ENCODE measurements around the gene ZNF10. TPM values are rescaled to one million over a fixed set of nuclear protein-coding genes. Genes with fewer than 3 reads are reported as not detected.

ZNF10 gene
- total and polyA plus RNA-seq, 2 of the 8 experiments (the other 6 are each of a cell fraction or from before 2014, with no cell fraction given) = 5.2 to 11.9 TPM

DNA sequence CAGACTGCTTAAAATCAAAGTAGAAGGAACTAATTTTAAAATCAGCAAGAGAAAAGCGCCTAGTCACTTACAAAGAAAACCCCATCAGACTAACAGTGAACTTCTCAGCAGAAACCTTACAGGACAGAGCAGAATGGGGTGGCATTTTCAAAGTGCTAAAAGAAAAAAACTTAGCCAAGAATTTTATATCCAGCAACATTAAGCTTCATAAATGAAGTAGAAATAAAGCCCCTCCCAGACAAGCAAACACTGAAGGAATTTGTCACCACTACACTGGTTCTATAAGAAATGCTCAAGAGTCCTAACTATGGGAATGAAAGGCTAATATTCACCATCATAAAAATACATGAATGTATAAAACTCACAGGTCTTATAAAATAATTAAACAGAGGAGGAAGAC lies 44.5 kb downstream of the ZNF10 start:
- no peak for DNase-seq (ENCODE audit: low read depth in 1 of 2, low spot score in 2 of 2)
- Histone ChIP-seq H2BK12ac (ENCODE audit: low read depth, low read length) (no peak overlapping the region), H2BK5ac (ENCODE audit: low read depth, low read length) (no peak overlapping the region), H3K4me2 (ENCODE audit: insufficient read depth in 1 of 2, low read depth in 2 of 2, low read length in 2 of 2) (no peak overlapping the region), H3K14ac (ENCODE audit: insufficient read length) (no peak overlapping the region), H3K79me1 (ENCODE audit: low read depth, low read length) (no peaks in the 10 kb centered on the region), H4K8ac (ENCODE audit: extremely low read depth, insufficient read depth, low read length) (no peak overlapping the region), H2AK5ac (ENCODE audit: low read depth, low read length) (no peak overlapping the region), H3K18ac (ENCODE audit: extremely low read depth, low read length) (no peak overlapping the region), H3K23ac (ENCODE audit: insufficient read length) (no peak overlapping the region), H3K56ac (replicated peaks; ENCODE audit: insufficient read length, low read depth, low read length) (no peak overlapping the region), H3K4ac (replicated peaks; ENCODE audit: insufficient read length, low read depth, low read length) (no peak overlapping the region), H3K23me2 (ENCODE audit: low read depth, low read length) (no peaks in the 10 kb centered on the region), H2AFZ (ENCODE audit: low read length) (no peak overlapping the region), H3K27ac (ENCODE audit: low read depth, low read length) (no peak overlapping the region), H4K91ac (replicated peaks; ENCODE audit: insufficient read length, low read length) (no peak overlapping the region), H2BK15ac (ENCODE audit: low read length) (no peak overlapping the region), H2BK20ac (ENCODE audit: low read length) (no peak overlapping the region), H3K36me3 (ENCODE audit: control insufficient read depth in 2 of 4, insufficient read depth in 4 of 4, low read length in 3 of 4) (no peaks in the 10 kb centered on the region), H3K4me3 (ENCODE audit: extremely low read depth in 1 of 4, insufficient read depth in 2 of 4, low read depth in 3 of 4, low read length in 4 of 4) (no peak overlapping the region), H2BK120ac (replicated peaks; ENCODE audit: low read depth, low read length) (no peak overlapping the region), H3K4me1 (replicated peaks in 1 of 4; ENCODE audit: control insufficient read depth in 3 of 4, insufficient read depth in 4 of 4, low read length in 3 of 4) (no peaks in the 10 kb centered on the region), H4K20me1 (replicated peaks in 1 of 2; ENCODE audit: control insufficient read depth in 1 of 2, insufficient read depth in 2 of 2, low read length in 2 of 2) (no peaks in the 10 kb centered on the region), H4K5ac (ENCODE audit: insufficient read length, low read depth, low read length) (no peak overlapping the region), H3K27me3 (replicated peaks in 1 of 4; ENCODE audit: control insufficient read depth in 3 of 4, extremely low read depth in 1 of 4, insufficient read depth in 3 of 4, low read length in 3 of 4) (peaks cover 0 to 1% (median 0%) of the 10 kb centered on the region in 4 experiments; a peak in 1 of 7 replicates), H3K9me3 (ENCODE audit: insufficient read depth in 2 of 2, low read depth in 1 of 2, low read length in 1 of 2) (peaks cover 49 to 69% of the 10 kb centered on the region in 2 experiments), H3K79me2 (ENCODE audit: control insufficient read depth in 1 of 2, insufficient read depth in 2 of 2, low read length in 2 of 2) (no peaks in the 10 kb centered on the region), H3K9ac (replicated peaks in 1 of 4; ENCODE audit: extremely low read depth in 1 of 4, low read depth in 3 of 4, low read length in 3 of 4) (no peak overlapping the region)
- WGBS, 2 experiments (ENCODE audit: extremely low coverage in 1 of 2, insufficient coverage in 1 of 2, insufficient read length in 1 of 2, insufficient replicate concordance in 2 of 2, low coverage in 1 of 2, low lambda C conversion rate in 2 of 2, missing lambda C conversion rate in 1 of 2) = 87% methylated on average over 1 of the region's 1 CpG; no CpG with 5 or more reads in 1 of the 2 experiments
- POLR2A ChIA-PET (ENCODE audit: partially characterized antibody) = no interaction called here
- no peak for FAIRE-seq
- CTCF ChIA-PET (ENCODE audit: partially characterized antibody) = no interaction called here
- TF ChIP-seq POLR2AphosphoS5 (IDR thresholded peaks at IDR 0.05; ENCODE audit: low read depth, low read length) (no peak), RAD21 (IDR thresholded peaks at IDR 0.05 in 1 of 2, conservative IDR thresholded peaks at IDR 0.05 in 1 of 2; ENCODE audit: low read depth in 2 of 2, low read length in 2 of 2) (no peak), EZH2 (IDR thresholded peaks at IDR 0.05; ENCODE audit: low read depth, low read length, severe bottlenecking) (no peak), TAF1 (IDR thresholded peaks at IDR 0.05; ENCODE audit: low read depth, low read length) (no peak), SP2 (IDR thresholded peaks at IDR 0.05; ENCODE audit: low read length) (no peak), PHF8 (conservative IDR thresholded peaks at IDR 0.05; ENCODE audit: low read depth, low read length) (no peak), BRCA1 (IDR thresholded peaks at IDR 0.05; ENCODE audit: low read depth, low read length) (no peak), ZNF274 (IDR thresholded peaks at IDR 0.05; ENCODE audit: borderline replicate concordance, extremely low read depth, low read length) (no peak), JUND (IDR thresholded peaks at IDR 0.05; ENCODE audit: low read length) (no peak), KDM5A (IDR thresholded peaks at IDR 0.05; ENCODE audit: low read length) (no peak), SP1 (IDR thresholded peaks at IDR 0.05; ENCODE audit: low read depth, low read length) (no peak), TCF12 (IDR thresholded peaks at IDR 0.05; ENCODE audit: low read depth, low read length) (no peak), SIN3A (conservative IDR thresholded peaks at IDR 0.05 in 1 of 2, IDR thresholded peaks at IDR 0.05 in 1 of 2; ENCODE audit: low read depth in 1 of 2, low read length in 2 of 2) (no peak)

Data from H1 (cell line).